DLD1 (cell line): ENCODE measurements around the gene DNAI2.

Experiments
- in situ Hi-C: cut with HindIII; loops from 2 replicates; pipeline ENCODE4 v1.10.0; 2017; ENCODE audit warnings: low sequenced_read_pairs

DNAI2 gene

GRCh38 chr17:74336307-74336706 is 62.3 kb downstream of the DNAI2 start:
- in situ Hi-C loops = no loop called here

GRCh38 chr17:74337834-74338500 is 63.9 kb downstream of the DNAI2 start:
- in situ Hi-C loops = no loop called here

GRCh38 chr17:74339537-74340195 is 65.6 kb downstream of the DNAI2 start:
- in situ Hi-C loops = no loop called here

- in situ Hi-C loops = no loop called here
Observed at GRCh38 chr17:74340470-74341023, 66.5 kb downstream of the DNAI2 start.

- in situ Hi-C loops = no loop called here
Observed at GRCh38 chr17:74342224-74342623, 68.2 kb downstream of the DNAI2 start.

- in situ Hi-C loops = no loop called here
Observed at GRCh38 chr17:74343121-74343520, 69.1 kb downstream of the DNAI2 start.

- in situ Hi-C loops = no loop called here
Observed at GRCh38 chr17:74343526-74344284, 69.7 kb downstream of the DNAI2 start.

GRCh38 chr17:74344658-74345057 is 70.6 kb downstream of the DNAI2 start:
- in situ Hi-C loops = loop anchor here (5.0 kb wide), 1 partner anchor 42 kb away; no protein-coding TSS in a partner anchor

- in situ Hi-C loops = loop anchor here (5.0 kb wide), 1 partner anchor 43 kb away; no protein-coding TSS in a partner anchor
Observed at GRCh38 chr17:74345433-74346241, 71.6 kb downstream of the DNAI2 start.

GRCh38 chr17:74347646-74348045 is 73.6 kb downstream of the DNAI2 start:
- in situ Hi-C loops = loop anchor here (5.0 kb wide), 1 partner anchor 45 kb away; no protein-coding TSS in a partner anchor

GRCh38 chr17:74349120-74349519 is 75.1 kb downstream of the DNAI2 start:
- in situ Hi-C loops = loop anchor here (5.0 kb wide), 1 partner anchor 47 kb away; no protein-coding TSS in a partner anchor

GRCh38 chr17:74350486-74350885 is 76.5 kb downstream of the DNAI2 start:
- in situ Hi-C loops = no loop called here

GRCh38 chr17:74351552-74352210 is 77.6 kb downstream of the DNAI2 start:
- in situ Hi-C loops = no loop called here

- in situ Hi-C loops = no loop called here
Observed at GRCh38 chr17:74353446-74354060, 79.5 kb downstream of the DNAI2 start.

- in situ Hi-C loops = no loop called here
Observed at GRCh38 chr17:74354123-74354522, 80.1 kb downstream of the DNAI2 start.

- in situ Hi-C loops = no loop called here
Observed at GRCh38 chr17:74354561-74354960, 80.5 kb downstream of the DNAI2 start.

GRCh38 chr17:74355065-74355464 is 81.0 kb downstream of the DNAI2 start:
- in situ Hi-C loops = no loop called here

GRCh38 chr17:74356646-74357465 is 82.8 kb downstream of the DNAI2 start:
- in situ Hi-C loops = no loop called here

GRCh38 chr17:74357466-74357809 is 83.4 kb downstream of the DNAI2 start:
- in situ Hi-C loops = no loop called here
